HG02610 (cell line): ENCODE measurements around the gene WDHD1.
"Not testable (repeated sequence)": the region's sequence is repeated elsewhere in the genome, so short reads cannot be mapped to it uniquely, and the experiment has no call there.

Experiments used
- ATAC-seq: cut with Tn5 transposase; IDR thresholded peaks from one replicate; pipeline ENCODE4 v1.9.1; 2021; ENCODE audit warnings: mild to moderate bottlenecking, moderate library complexity; ENCODE audit not compliant: unreplicated experiment

Gene WDHD1

DNA sequence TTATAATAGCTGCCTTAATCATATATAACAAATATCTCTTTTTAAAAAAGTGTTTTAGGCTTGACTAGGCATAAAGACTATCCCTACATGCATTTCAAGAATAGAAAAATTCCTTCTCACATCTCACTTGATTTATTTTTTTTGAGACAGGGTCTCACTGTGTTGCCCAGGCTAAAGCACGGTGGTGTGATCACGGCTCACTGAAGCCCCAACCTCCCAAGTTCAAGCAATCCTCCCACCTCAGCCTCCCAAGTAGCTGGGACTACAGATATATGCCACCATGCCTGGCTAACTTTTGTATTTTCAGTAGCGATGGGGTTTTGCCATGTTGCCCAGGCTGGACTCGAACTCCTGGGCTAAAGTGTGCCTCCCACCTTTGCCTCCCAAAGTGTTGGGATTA, 59.4 kb downstream of the WDHD1 start:
- no peak for ATAC-seq

DNA sequence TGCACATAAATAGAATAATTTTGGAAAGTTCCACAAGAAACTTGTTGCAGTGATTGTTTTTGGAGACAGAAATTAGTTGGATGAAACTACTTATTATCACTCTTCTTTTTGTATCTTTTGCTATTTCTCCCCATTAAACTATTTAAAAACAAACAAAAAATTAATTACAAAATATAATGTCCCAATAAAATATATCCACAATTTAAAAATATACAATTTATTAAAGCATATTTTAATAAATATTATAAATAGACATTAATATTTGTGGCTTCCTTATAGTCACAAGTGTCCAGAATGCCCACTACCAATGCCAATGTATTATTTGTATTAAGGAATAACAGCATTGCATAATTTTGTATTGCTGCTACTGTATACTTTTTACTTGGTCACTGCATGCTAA, 71.8 kb downstream of the WDHD1 start:
- ATAC-seq, result no peak

DNA sequence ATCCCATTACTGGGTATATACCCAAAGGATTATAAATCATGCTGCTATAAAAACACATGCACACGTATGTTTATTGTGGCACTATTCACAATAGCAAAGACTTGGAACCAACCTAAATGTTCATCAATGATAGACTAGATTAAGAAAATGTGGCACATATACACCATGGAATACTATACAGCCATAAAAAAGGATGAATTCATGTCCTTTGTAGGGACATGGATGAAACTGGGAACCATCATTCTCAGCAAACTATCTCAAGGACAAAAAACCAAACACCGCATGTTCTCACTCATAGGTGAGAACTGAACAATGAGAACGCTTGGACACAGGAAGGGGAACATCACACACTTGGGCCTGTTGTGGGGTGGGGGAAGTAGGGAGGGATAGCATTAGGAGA, 73.3 kb downstream of the WDHD1 start:
- not testable (repeated sequence) for ATAC-seq

DNA sequence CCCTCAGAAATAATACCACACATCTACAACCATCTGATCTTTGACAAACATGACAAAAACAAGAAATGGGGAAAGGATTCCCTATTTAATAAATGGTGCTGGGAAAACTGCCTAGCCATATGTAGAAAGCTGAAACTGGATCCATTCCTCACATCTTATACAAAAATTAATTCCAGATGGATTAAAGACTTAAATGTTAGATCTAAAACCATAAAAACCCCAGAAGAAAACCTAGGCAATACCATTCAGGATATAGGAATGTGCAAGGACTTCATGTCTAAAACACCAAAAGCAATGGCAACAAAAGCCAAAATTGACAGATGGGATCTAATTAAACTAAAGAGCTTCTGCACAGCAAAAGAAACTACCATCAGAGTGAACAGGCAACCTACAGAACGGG, 74.1 kb downstream of the WDHD1 start:
- ATAC-seq, result not testable (repeated sequence)

DNA sequence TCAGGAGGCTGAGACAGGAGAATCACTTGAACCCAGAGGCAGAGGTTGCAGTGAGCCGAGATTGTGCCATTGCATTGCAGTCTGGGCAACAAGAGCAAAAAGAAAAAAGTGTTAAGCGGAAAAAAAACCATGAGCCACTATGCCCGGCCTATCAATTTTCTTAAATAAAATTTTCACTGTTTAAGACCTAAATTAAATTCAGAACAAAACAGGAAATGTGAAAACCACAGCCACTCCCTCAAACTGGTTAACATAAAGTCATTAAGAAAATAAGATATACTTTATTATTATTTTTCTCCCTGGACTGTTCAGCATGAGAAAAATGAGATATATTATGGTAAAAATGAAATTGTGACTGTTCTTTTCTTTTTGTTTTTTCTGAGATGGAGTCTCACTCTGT, 79.7 kb downstream of the WDHD1 start:
- ATAC-seq, result no peak

DNA sequence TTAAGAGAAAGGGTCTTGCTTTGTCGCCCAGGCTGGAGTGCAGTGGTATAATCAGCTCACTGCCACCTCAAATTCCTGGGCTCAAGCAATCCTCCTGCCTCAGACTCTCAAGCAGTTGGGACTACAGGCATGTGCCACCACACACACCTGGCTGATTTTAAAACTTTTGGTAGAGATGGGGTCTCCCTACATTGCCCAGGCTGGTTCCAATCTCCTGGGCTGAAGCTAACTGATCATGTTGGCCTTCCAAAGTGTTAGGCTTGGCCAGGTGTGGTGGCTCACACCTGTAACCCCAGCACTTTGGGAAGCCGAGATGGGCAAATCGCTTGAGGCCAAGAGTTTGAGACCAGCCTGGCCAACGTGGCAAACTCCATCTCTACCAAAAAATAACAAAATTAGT, 80.4 kb downstream of the WDHD1 start:
- no peak for ATAC-seq

DNA sequence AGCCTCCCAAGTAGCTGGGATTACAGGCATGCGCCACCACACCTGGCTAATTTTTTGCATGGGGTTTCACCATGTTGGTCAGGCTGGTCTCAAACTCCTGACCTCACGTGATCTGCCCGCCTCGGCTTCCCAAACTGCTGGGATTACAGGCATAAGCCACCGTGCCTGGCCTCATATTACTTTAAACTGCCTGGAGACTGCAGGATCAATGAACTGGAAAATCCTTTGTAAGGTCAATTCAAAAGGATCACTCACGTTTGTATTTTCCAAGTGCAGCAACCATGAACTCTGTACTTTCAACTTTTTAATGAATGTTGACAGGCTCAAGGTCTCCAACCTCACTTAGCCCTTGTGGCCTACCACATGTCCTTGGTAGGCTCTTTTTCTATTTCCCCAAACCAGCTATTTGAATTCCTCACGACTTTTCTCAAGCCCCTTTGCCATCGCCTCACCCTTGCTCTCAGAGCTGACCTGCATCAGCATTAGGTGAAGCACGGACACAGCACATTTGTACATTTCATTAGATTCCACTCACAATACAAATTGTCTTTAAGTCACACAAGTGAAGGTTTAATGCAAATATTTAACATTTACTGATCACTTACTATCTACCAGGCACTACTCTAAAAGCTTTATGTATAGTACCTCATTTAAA, 82.0 kb downstream of the WDHD1 start:
- ATAC-seq, result no peak

DNA sequence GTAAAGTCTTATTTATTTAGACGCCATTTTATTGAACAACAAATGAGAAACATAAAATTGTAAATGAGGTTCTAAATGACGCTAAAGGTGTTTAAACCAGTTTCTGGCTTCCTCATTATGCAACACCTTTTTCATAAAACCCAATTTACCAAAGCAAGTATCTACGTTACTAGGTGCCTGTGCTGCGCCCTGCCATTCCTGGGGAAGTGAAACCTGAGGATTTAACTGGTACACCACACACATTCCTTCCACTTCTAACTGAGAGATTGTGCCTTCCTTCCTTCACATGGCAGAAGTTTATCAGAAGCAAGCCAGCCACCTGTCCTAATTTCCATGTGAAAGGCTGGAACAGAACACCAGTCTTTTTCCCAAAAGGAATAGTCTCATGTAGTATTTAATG, 84.0 kb downstream of the WDHD1 start:
- no peak for ATAC-seq

DNA sequence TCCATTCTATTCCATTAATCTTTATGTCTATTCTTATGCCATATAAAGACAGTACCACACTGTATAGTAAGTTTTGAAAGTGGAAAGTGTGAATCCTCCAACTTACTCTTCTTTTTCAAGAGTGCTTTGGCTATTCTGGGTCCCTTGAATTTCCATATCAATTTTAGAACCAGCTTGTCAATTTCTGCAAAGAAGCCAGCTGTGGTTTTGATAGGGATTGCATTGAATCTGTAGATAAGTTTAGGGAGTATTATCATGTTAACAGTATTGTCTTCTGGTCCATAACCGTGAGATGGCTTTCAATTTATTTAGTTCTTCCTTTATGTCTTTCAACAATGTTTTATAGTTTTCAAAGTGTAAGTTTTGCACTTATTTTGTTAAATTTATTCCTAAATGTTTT, 90.1 kb downstream of the WDHD1 start:
- no peak for ATAC-seq

DNA sequence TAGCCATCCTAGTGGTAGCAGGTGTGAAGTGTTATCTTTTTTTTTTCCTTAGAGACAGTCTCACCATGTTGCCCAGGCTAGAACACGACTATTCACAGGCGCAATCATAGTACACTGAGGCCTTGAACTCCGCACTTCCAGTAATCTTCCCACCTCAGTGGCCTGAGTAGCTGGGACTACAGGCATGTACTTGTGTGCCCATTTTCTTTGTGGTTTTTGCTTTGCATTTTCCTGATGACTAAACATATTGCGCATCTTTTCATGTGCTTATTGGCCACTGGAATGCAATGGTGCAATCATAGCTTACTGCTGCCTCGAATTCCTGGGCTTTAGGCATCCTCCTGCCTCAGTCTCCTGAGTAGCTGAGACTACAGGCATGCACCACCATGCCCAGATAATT, 90.9 kb downstream of the WDHD1 start:
- ATAC-seq, result no peak

DNA sequence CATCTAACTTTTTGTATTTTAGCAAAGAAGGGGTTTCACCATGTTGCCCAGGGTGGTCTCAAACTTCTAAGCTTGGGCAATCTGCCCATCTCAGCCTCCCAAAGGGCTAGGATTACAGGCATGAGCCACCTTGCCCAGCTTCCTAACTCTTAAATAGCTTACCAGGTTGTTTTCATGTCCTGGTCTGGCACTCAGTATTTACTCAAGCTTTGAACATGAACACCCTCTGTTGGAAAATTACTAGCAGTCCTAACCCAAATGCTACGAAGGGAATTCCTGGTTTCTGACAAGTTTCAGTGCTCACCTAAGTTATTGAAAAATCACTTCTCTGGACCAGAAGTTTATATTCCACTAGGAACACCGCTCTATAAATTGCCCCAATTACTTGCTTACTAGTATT, 91.8 kb downstream of the WDHD1 start:
- no peak for ATAC-seq

DNA sequence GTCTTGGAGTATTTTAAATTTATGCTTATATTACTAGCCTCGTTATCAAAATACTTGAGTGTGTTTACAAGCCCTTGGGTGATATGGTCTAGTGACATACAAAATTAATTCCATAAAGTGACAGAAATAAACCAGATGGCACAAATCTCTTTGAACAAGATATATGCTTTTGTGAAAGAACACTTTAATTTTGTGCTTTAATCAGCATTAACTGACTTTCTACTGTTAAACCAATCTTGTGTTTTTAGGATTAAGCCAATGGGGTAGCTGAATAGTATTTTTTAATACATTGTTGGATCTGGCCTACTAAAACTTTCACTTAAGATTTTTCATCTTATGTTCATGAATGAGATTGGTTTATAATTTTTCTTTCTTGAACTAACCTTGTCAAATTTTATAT, 93.9 kb downstream of the WDHD1 start:
- no peak for ATAC-seq

DNA sequence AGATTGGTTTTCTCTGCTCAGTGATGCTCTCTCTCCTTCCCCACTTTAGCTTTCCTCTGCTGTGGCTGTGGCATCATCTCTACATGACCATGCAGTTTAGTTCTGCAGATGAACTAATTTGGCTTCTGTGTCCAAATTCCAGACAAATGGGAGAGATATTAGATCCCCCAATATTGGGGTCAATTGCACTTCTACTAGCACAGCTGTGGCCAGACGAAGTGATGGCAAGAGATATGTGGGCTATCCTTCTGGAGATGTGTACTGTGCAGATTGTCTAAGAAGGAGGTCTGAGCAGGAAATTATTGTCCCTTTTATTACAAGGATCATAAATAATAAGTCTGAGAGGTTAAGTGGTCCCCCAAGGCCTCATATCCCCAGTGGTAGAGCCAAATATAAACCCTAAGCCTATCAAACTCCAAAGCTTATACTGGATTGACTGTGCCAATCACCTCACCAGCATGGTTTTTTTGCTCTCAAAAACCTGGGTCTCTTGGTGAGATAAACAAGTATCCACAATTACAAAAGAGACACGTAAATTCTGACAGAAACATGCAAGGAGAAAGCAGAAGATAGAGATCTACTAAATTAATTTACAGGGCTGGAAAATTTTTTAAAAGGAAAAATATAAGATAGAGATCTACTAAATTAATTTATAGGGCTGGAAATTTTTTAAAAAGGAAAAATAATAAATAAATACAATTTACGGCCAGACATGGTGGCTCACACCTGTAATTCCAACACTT, 95.1 kb downstream of the WDHD1 start:
- ATAC-seq, result no peak

DNA sequence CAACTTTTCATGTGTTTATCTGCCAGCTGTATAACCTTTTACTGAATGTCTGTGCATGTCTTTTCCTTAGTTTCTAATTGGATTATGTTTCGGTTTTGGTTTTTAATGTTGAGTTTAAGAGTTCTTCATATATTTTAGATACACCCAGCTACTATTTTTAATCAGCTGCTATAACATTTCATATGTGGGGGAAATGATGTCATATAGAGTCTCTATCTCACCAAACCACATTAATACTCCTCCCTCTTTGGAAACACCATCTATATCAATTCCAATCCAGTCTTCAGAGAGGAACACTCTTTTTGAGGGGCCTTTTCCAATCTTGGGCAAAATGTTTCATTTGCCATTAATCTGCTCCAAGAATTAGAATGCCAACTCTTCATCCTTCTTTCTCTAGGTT, 95.8 kb downstream of the WDHD1 start:
- ATAC-seq, result no peak

DNA sequence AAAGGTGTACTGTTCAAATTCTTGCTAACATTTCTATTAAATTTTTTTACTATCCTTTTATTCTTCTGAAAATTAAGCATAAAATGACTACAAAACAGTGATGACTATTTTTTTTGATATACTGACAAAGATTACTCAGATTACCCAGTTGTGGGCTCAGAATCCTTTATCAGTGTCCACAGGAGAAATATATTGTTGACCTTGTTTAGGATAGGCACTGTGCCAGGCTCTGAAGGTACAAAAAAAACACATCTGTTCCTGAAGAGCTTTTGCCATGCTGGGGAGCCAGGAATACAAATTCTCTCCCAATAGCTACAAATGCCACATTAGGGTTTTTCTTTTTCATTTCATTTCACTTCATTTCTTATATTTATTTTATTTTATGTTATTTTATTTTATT, 97.3 kb downstream of the WDHD1 start:
- ATAC-seq, result no peak

DNA sequence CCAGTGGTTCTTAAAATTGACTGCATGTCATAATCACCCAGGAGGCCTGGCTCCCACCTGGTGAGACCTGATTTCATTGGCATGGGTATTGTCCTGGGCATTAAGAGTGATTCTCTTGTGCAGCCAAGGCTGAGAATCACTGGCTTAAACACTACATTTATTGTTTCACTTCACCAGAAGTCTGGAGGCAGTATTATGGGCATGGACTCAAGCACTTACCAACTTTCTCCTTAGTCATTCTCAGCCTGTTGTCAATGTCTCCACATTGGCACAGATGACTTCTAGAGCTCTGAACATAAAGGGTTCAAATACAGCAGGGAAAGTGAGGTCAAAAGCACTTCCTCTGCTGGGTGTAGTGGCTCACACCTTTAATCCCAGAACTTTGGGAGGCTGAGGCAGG, 98.7 kb downstream of the WDHD1 start:
- no peak for ATAC-seq

DNA sequence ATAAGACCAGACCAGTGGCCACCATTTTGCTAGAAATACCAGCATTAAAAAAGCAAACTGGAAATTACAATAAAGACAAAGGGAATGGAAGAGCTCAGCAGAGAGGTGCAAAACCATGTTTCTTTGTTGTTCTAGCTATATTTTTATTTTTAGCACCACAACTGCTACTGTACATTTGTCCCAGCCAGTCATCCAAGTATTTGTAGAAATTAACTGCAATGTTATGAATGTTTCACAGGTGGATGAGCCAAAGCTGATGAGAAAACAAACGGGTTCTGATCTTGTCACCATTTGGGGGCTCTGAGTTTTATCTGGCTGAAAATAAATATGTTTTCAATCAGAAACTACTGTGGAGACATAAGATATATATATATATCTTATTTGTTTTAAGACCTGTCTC, 99.3 kb downstream of the WDHD1 start:
- ATAC-seq, result no peak

DNA sequence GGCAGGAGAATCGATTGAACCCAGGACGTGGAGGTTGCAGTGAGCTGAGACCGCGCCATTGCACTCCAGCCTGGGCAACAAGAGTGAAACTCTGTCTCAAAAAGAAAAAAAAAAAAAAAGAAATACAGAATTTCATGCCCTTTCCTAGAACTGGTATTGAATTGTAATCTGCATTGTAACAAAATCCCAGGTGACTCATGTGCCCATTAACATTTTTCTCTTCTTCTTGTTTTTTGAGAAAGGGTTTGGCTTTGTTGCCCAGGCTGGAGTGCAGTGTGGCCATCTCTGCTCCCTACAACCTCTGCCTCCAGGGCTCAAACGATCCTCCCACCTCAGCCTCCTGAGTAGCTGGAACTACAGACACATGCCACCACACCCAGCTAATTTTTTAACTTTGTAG, 100.3 kb downstream of the WDHD1 start:
- not testable (repeated sequence) for ATAC-seq

DNA sequence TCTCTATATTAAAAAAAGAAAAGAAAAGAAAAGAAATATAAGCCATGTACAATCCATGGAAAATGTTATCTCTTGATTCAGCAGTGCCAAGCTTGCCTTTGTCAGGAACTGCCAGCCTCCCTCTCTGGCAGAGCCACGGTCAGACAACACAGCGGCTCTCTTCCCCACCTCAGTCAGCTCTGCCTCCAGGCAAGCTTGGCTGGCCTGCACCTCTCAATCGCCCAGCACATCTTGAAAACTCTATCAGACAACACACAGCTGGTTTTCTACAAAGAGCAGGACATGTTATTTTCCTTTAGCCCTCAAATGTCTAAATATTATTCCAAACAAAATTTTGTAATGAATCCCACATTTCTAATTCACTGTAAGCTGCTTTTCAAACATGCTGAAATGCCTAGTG, 104.3 kb downstream of the WDHD1 start:
- ATAC-seq, result no peak

DNA sequence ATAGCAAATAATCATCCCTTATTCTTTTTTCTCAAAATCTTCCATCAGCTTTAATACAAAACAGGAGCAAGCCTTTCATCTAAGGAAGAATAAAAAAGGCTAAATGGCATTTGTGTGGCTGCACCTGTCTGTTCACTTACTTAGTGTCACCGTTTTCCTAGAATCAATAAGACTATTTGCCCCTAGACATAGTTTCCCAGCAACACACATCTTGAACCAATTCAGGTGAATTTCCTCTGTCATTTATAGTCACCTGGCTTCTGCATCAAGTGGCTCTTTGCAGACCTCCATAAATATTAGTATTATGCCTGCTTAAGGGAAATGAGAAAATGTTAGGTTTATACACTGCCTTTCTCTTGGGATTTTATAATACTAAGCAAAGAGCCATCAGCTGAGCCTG, 106.8 kb downstream of the WDHD1 start:
- ATAC-seq, result no peak

DNA sequence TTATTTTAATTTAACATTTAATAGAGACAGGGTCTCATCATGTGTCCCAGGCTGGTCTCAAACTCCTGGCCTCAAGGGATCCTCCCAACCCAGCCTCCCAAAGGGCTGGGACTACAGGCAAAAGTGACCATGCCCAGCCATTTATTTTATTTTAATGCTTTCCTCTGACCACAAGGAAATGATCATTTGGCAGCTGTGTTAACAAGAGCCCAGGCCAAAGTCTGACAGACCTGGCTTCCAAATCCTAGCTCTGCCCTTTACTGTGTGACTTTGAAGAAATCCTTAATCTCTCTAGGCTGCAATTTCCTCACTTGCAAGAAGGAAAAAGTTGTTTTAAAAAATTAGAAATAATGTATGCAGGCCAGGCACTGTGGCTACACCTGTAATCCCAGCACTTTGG, 107.6 kb downstream of the WDHD1 start:
- no peak for ATAC-seq

DNA sequence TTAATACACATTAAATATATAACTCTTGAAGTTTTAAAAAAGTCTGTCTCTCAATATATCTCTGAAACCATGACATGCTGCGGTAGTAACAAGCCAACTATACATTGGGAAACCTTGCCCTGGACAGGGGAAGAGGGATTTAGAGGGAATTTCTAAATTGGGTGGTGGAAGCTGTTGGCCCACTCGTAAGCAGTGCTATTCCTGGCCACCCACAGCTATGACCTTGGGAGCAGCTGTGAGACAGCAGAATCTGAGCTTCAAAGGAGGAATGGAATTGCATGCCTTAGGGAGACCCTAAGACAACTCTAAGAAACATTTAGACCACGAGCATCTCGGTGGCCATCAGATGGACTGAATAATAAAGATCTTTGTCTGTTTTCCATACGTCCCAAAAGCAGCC, 108.5 kb downstream of the WDHD1 start:
- ATAC-seq, result no peak

DNA sequence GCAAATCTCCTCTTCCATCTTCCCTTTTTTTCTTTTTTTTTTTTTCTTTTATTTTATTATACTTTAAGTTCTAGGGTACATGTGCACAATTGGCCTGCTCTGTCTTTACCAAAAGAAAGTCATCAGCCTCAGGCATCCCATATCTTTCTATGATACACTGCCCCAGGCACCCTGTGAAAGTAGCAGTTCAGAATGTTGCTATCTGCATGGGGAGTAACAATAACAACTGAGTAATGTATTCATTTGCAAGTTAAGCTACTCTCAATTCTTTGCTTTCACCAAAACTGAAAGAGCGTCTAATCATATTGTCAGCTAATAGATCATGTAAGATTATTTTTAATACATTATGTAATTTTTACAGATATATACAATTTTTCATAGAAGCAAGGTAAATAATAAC, 110.8 kb downstream of the WDHD1 start:
- ATAC-seq, result no peak
